Glutamatergic neuron (in vitro differentiated cells): ENCODE data around the gene NAA10. TPM values are rescaled to one million over a fixed set of nuclear protein-coding genes. Genes with fewer than 3 reads are reported as not detected.

ENCODE experiments used
- DNase-seq: peaks from one replicate; pipeline ENCODE4 v3.0.0; 2022
- H3K27ac Mint-ChIP-seq: one replicate; pipeline ENCODE4 v1.8.0; 2020; ENCODE audit warnings: mild to moderate bottlenecking, mixed read lengths, inconsistent platforms; ENCODE audit not compliant: unreplicated experiment
- H3K27me3 Mint-ChIP-seq: one replicate; pipeline ENCODE4 v1.8.0; 2020; ENCODE audit warnings: mild to moderate bottlenecking, moderate library complexity, mixed read lengths, inconsistent platforms; ENCODE audit not compliant: unreplicated experiment
- H3K36me3 Mint-ChIP-seq: one replicate; pipeline ENCODE4 v1.8.0; 2020; ENCODE audit warnings: mild to moderate bottlenecking, mixed read lengths, inconsistent platforms; ENCODE audit not compliant: unreplicated experiment
- H3K4me1 Mint-ChIP-seq: one replicate; pipeline ENCODE4 v1.8.0; 2020; ENCODE audit warnings: mild to moderate bottlenecking, low read depth, mixed read lengths, inconsistent platforms; ENCODE audit not compliant: unreplicated experiment
- H3K4me3 Mint-ChIP-seq: one replicate; pipeline ENCODE4 v1.8.0; 2020; ENCODE audit warnings: mild to moderate bottlenecking, mixed read lengths, inconsistent platforms; ENCODE audit not compliant: unreplicated experiment
- H3K9me3 Mint-ChIP-seq: one replicate; pipeline ENCODE4 v1.8.0; 2020; ENCODE audit warnings: mild to moderate bottlenecking, moderate library complexity, mixed read lengths, inconsistent platforms; ENCODE audit not compliant: unreplicated experiment
- total RNA-seq: library from RNA; stranded (reverse); fragmentation: NEBNext Ultra II Directional; extraction: Animal tissue kit (Norgen Biotek cat#: 25700); gene quantifications from one replicate; pipeline ENCODE4 v1.2.1, GENCODE V29; 2021; ENCODE audit not compliant: unreplicated experiment
- TF ChIP-seq, protein P1 (sequence below): fragments of 200-600 bp; sonication (generic); IDR thresholded peaks from one replicate; pipeline ENCODE4 v1.5.0; 2021; ENCODE audit not compliant: partially characterized antibody, unreplicated experiment

Gene NAA10
- total RNA-seq, 1 donor from 2014 or later = 129 TPM

DNA sequence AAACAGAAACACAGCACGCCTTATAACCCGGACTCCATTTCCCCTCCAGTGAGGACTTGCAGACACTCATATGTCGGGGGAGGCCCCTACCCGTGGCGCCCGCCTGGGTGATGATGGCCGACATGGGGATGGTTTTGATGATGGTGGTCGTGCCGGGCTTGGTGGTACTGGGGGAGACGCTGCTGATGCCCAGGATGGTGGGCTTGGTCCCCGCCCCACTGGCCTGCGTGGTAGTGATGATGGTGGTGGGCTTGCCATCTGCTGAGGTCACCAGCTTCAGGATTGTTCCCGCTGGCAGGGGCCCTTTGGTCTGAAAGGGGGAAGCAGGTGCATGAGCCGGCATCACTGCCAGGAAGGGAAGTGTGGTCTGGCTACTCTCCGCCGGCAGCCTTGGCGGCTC is 22.4 kb upstream of the NAA10 start:
- Mint-ChIP-seq H3K36me3 (no peaks in the 10 kb centered on the region), H3K27me3 (peaks cover 2% of the 10 kb centered on the region), H3K4me3 (no peak overlapping the region), H3K27ac (no peak overlapping the region), H3K9me3 (peaks cover 3% of the 10 kb centered on the region), H3K4me1 (no peaks in the 10 kb centered on the region)
- DNase-seq = no peak
- TF ChIP-seq, protein P1, sequence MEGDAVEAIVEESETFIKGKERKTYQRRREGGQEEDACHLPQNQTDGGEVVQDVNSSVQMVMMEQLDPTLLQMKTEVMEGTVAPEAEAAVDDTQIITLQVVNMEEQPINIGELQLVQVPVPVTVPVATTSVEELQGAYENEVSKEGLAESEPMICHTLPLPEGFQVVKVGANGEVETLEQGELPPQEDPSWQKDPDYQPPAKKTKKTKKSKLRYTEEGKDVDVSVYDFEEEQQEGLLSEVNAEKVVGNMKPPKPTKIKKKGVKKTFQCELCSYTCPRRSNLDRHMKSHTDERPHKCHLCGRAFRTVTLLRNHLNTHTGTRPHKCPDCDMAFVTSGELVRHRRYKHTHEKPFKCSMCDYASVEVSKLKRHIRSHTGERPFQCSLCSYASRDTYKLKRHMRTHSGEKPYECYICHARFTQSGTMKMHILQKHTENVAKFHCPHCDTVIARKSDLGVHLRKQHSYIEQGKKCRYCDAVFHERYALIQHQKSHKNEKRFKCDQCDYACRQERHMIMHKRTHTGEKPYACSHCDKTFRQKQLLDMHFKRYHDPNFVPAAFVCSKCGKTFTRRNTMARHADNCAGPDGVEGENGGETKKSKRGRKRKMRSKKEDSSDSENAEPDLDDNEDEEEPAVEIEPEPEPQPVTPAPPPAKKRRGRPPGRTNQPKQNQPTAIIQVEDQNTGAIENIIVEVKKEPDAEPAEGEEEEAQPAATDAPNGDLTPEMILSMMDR = no peak

DNA sequence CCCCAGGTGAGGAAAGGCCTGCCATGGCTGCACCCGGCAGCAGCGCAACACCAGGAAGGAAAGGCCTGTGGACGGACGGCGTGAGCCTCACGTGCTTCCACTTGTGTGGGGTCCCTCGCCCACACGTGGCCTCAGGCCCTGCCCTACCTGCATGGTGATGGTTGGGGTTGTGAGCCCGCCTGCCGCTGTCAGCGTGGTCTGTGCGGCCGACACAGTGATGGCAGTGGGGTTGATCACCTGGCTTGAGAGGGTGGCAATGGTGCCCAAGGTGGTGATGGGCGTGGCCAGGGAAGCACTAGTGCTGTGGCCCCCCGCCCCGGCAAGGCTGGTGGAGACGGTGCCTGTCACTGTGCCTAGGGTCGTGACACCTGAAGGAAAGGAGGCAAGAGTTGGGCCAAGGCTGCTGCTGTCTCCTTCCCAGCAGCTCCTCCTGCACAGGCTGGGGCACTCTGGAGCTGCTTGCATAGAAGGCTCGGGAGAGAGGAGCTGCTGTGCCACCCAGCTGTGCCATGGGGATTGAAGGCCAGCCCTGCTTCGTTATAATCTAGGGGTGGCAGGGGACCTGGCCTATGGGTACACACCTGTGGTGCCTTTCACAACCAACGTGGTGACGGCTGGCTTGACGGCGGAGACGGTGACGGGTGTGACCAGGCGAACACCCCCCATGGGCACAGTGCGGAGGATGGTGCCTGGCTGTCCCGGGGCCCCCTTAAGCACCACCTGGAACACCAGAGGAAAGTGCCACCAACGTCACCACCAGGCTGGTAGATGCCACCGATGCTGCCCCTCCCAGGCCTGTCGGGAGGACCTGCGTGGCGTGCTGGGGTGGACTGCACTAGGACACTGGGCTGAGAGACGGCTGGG is 21.4 kb upstream of the NAA10 start:
- TF ChIP-seq, protein P1 = no peak
- Mint-ChIP-seq H3K9me3 (peaks cover 3% of the 10 kb centered on the region), H3K4me3 (no peak overlapping the region), H3K27me3 (no peaks in the 10 kb centered on the region), H3K36me3 (no peaks in the 10 kb centered on the region), H3K4me1 (no peaks in the 10 kb centered on the region), H3K27ac (no peak overlapping the region)
- DNase-seq = no peak

DNA sequence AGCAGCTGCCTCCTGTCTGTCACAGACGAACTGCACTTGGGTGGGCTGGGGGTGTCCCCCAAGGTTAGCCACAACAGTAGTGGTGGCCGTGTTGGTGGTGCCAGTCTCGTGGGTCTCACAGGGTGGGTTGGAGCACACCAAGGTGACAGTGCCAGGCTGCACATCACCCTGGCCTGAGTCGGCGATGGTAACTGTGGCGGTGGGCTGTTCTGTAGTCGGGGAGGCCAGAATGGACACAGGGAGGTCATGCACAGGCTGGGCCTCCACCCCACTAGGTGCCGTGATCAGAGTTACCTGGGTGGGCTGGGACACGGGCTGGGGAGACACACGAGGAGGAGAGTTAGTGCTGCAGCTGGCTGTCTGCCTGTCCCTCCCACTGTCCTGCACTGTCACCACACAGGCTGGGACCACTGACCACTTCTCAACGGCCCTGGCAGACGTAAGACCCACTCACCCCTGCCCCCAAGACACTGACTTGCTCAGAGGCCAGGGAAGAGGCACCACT is 20.4 kb upstream of the NAA10 start:
- no peaks in the 10 kb centered on the region for H3K27me3 Mint-ChIP-seq
- H3K4me3 Mint-ChIP-seq = no peak overlapping the region
- TF ChIP-seq, protein P1 = no peak
- no peak for DNase-seq
- H3K4me1 Mint-ChIP-seq = no peaks in the 10 kb centered on the region
- H3K27ac Mint-ChIP-seq = no peak overlapping the region
- peaks cover 3% of the 10 kb centered on the region for H3K9me3 Mint-ChIP-seq
- H3K36me3 Mint-ChIP-seq = no peaks in the 10 kb centered on the region

DNA sequence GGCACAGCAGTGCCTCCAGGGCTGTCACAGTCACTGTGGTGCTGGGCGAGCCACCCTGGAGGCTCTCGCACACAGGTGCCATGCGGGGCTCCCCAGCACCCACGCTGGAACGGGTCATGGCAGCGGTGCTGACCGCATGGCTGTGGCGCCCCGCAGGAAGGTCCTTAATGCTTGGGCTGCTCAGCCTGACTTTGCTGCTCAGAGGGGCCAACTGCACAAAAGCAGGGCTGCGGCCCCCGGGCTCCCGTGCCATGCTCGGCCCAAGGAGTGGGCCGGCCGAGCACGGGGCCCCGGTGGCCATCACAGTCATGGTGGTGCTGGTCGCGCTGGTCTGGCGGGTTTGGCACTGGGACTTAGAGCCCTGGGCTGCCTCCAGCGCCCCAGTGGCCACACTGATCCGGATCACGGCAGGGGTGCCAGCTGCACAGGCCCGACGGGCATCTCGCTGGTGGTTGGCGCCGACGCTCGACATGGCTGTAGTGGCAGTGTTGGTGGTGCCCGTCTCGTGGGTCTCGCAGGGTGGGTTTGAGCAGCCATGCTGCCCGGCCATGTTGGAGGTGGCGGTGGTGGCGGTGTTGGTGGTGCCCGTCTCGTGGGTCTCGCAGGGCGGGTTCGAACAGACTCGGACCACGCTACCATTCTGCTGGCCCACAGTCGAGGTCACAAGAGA is 19.9 kb upstream of the NAA10 start:
- no peak overlapping the region for H3K27ac Mint-ChIP-seq
- no peaks in the 10 kb centered on the region for H3K27me3 Mint-ChIP-seq
- no peaks in the 10 kb centered on the region for H3K36me3 Mint-ChIP-seq
- DNase-seq = no peak
- H3K9me3 Mint-ChIP-seq = peaks cover 3% of the 10 kb centered on the region
- H3K4me1 Mint-ChIP-seq = no peaks in the 10 kb centered on the region
- TF ChIP-seq, protein P1 = no peak
- no peak overlapping the region for H3K4me3 Mint-ChIP-seq
